ENCODE measurements around the gene LRRC45. TPM values are rescaled to one million over a fixed set of nuclear protein-coding genes. Genes with fewer than 3 reads are reported as not detected.

Gene LRRC45
- total RNA-seq, 1 experiment from 2014 or later: 38.1 TPM

DNA sequence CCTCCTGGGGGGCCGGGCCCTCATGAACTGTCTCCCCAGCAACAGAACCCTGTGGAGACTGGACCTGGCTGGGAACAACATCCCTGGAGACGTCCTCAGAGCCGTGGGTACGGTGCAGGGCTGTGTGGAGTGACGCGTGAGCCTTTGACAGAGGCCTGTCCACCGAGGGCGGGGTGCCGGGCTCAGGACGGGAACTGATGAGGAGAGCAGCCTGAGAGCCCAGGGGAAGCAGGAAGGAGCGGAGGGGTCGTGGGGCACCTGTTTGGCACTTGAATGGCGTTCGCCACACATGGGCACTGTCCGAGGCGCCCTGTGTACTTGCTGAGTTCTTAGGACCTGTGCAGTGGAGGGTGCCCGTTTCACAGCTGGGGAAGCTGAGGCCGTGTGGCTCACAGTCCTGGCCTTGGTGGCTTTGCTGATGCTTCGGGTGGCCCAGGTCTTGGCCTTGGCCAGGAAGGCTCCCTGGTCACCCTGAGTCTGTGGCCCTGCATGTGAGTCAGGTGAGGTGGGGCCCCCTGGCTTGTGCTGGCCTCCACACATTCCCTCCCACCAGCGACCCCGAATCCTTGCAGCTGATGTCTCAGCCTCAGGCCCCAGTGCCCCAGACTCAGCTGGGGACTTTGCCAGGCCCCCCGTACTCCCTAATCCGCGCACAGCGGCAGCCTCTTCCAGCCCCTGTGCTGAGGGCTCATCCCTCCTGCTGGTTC, 2.4 kb downstream of the LRRC45 start:
- CTCF ChIA-PET: interaction anchor here (1.9 kb wide), 1 partner anchor 12 kb away, joined by 4 read pairs; the partner anchor contains the start of gene DCXR
- Mint-ChIP-seq H3K9me3 (no peaks in the 10 kb centered on the region), H3K27me3 (ENCODE audit: low read depth) (no peaks in the 10 kb centered on the region; the same call in 1 of the 2 replicates), H3K4me1 (peaks cover 13% of the 10 kb centered on the region), H3K4me3 (no peak overlapping the region), H3K27ac (no peak overlapping the region), H3K36me3 (no peaks in the 10 kb centered on the region)
- POLR2A ChIA-PET: interaction anchor here (1.4 kb wide), 1 partner anchor 12 kb away, joined by 4 read pairs; the partner anchor contains the start of gene DCXR
- ATAC-seq (no peak), DNase-seq (ENCODE audit: low spot score) (no peak)
- TF ChIP-seq, protein P1, sequence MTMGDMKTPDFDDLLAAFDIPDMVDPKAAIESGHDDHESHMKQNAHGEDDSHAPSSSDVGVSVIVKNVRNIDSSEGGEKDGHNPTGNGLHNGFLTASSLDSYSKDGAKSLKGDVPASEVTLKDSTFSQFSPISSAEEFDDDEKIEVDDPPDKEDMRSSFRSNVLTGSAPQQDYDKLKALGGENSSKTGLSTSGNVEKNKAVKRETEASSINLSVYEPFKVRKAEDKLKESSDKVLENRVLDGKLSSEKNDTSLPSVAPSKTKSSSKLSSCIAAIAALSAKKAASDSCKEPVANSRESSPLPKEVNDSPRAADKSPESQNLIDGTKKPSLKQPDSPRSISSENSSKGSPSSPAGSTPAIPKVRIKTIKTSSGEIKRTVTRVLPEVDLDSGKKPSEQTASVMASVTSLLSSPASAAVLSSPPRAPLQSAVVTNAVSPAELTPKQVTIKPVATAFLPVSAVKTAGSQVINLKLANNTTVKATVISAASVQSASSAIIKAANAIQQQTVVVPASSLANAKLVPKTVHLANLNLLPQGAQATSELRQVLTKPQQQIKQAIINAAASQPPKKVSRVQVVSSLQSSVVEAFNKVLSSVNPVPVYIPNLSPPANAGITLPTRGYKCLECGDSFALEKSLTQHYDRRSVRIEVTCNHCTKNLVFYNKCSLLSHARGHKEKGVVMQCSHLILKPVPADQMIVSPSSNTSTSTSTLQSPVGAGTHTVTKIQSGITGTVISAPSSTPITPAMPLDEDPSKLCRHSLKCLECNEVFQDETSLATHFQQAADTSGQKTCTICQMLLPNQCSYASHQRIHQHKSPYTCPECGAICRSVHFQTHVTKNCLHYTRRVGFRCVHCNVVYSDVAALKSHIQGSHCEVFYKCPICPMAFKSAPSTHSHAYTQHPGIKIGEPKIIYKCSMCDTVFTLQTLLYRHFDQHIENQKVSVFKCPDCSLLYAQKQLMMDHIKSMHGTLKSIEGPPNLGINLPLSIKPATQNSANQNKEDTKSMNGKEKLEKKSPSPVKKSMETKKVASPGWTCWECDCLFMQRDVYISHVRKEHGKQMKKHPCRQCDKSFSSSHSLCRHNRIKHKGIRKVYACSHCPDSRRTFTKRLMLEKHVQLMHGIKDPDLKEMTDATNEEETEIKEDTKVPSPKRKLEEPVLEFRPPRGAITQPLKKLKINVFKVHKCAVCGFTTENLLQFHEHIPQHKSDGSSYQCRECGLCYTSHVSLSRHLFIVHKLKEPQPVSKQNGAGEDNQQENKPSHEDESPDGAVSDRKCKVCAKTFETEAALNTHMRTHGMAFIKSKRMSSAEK (CRISPR knock-in tag; IDR thresholded peaks at IDR 0.05; ENCODE audit: borderline replicate concordance): no peak
- TF ChIP-seq, protein P2, sequence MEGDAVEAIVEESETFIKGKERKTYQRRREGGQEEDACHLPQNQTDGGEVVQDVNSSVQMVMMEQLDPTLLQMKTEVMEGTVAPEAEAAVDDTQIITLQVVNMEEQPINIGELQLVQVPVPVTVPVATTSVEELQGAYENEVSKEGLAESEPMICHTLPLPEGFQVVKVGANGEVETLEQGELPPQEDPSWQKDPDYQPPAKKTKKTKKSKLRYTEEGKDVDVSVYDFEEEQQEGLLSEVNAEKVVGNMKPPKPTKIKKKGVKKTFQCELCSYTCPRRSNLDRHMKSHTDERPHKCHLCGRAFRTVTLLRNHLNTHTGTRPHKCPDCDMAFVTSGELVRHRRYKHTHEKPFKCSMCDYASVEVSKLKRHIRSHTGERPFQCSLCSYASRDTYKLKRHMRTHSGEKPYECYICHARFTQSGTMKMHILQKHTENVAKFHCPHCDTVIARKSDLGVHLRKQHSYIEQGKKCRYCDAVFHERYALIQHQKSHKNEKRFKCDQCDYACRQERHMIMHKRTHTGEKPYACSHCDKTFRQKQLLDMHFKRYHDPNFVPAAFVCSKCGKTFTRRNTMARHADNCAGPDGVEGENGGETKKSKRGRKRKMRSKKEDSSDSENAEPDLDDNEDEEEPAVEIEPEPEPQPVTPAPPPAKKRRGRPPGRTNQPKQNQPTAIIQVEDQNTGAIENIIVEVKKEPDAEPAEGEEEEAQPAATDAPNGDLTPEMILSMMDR (IDR thresholded peaks at IDR 0.05): no peak
- no peak for TF ChIP-seq ZNF138 (CRISPR knock-in tag; conservative IDR thresholded peaks at IDR 0.05)
- no peak for TF ChIP-seq GABPB1 (CRISPR knock-in tag; IDR thresholded peaks at IDR 0.05)
- TF ChIP-seq, protein P3, sequence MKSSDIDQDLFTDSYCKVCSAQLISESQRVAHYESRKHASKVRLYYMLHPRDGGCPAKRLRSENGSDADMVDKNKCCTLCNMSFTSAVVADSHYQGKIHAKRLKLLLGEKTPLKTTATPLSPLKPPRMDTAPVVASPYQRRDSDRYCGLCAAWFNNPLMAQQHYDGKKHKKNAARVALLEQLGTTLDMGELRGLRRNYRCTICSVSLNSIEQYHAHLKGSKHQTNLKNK (CRISPR knock-in tag; IDR thresholded peaks at IDR 0.05): no peak
- no peak for TF ChIP-seq CREB1 (CRISPR knock-in tag; IDR thresholded peaks at IDR 0.05)
- no peak for TF ChIP-seq TCF7 (CRISPR knock-in tag; IDR thresholded peaks at IDR 0.05; ENCODE audit: low read depth)
- no peak for TF ChIP-seq ZNF232 (CRISPR knock-in tag; IDR thresholded peaks at IDR 0.05)
- TF ChIP-seq, protein P4, sequence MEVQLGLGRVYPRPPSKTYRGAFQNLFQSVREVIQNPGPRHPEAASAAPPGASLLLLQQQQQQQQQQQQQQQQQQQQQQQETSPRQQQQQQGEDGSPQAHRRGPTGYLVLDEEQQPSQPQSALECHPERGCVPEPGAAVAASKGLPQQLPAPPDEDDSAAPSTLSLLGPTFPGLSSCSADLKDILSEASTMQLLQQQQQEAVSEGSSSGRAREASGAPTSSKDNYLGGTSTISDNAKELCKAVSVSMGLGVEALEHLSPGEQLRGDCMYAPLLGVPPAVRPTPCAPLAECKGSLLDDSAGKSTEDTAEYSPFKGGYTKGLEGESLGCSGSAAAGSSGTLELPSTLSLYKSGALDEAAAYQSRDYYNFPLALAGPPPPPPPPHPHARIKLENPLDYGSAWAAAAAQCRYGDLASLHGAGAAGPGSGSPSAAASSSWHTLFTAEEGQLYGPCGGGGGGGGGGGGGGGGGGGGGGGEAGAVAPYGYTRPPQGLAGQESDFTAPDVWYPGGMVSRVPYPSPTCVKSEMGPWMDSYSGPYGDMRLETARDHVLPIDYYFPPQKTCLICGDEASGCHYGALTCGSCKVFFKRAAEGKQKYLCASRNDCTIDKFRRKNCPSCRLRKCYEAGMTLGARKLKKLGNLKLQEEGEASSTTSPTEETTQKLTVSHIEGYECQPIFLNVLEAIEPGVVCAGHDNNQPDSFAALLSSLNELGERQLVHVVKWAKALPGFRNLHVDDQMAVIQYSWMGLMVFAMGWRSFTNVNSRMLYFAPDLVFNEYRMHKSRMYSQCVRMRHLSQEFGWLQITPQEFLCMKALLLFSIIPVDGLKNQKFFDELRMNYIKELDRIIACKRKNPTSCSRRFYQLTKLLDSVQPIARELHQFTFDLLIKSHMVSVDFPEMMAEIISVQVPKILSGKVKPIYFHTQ (CRISPR knock-in tag; IDR thresholded peaks at IDR 0.05): no peak
- no peak for TF ChIP-seq ESRRA (CRISPR knock-in tag; IDR thresholded peaks at IDR 0.05; ENCODE audit: borderline replicate concordance)
- no peak for TF ChIP-seq ZBTB21 (CRISPR knock-in tag; IDR thresholded peaks at IDR 0.05; ENCODE audit: borderline replicate concordance)
- TF ChIP-seq, protein P5, sequence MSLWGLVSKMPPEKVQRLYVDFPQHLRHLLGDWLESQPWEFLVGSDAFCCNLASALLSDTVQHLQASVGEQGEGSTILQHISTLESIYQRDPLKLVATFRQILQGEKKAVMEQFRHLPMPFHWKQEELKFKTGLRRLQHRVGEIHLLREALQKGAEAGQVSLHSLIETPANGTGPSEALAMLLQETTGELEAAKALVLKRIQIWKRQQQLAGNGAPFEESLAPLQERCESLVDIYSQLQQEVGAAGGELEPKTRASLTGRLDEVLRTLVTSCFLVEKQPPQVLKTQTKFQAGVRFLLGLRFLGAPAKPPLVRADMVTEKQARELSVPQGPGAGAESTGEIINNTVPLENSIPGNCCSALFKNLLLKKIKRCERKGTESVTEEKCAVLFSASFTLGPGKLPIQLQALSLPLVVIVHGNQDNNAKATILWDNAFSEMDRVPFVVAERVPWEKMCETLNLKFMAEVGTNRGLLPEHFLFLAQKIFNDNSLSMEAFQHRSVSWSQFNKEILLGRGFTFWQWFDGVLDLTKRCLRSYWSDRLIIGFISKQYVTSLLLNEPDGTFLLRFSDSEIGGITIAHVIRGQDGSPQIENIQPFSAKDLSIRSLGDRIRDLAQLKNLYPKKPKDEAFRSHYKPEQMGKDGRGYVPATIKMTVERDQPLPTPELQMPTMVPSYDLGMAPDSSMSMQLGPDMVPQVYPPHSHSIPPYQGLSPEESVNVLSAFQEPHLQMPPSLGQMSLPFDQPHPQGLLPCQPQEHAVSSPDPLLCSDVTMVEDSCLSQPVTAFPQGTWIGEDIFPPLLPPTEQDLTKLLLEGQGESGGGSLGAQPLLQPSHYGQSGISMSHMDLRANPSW (CRISPR knock-in tag; conservative IDR thresholded peaks at IDR 0.05; ENCODE audit: low read depth): no peak
- TF ChIP-seq, protein P6, sequence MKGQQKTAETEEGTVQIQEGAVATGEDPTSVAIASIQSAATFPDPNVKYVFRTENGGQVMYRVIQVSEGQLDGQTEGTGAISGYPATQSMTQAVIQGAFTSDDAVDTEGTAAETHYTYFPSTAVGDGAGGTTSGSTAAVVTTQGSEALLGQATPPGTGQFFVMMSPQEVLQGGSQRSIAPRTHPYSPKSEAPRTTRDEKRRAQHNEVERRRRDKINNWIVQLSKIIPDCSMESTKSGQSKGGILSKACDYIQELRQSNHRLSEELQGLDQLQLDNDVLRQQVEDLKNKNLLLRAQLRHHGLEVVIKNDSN (CRISPR knock-in tag; IDR thresholded peaks at IDR 0.05): no peak
- TF ChIP-seq, protein P7, sequence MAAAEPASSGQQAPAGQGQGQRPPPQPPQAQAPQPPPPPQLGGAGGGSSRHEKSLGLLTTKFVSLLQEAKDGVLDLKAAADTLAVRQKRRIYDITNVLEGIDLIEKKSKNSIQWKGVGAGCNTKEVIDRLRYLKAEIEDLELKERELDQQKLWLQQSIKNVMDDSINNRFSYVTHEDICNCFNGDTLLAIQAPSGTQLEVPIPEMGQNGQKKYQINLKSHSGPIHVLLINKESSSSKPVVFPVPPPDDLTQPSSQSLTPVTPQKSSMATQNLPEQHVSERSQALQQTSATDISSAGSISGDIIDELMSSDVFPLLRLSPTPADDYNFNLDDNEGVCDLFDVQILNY (CRISPR knock-in tag; IDR thresholded peaks at IDR 0.05): no peak
- TF ChIP-seq SMAD4 (CRISPR knock-in tag; IDR thresholded peaks at IDR 0.05): no peak
- no peak for TF ChIP-seq ZNF263 (CRISPR knock-in tag; IDR thresholded peaks at IDR 0.05; ENCODE audit: low read depth)
- no peak for TF ChIP-seq PRRX2 (CRISPR knock-in tag; IDR thresholded peaks at IDR 0.05)
- no peak for TF ChIP-seq SP1 (CRISPR knock-in tag; conservative IDR thresholded peaks at IDR 0.05)
- TF ChIP-seq, protein P8, sequence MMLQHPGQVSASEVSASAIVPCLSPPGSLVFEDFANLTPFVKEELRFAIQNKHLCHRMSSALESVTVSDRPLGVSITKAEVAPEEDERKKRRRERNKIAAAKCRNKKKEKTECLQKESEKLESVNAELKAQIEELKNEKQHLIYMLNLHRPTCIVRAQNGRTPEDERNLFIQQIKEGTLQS (CRISPR knock-in tag; conservative IDR thresholded peaks at IDR 0.05): no peak

All from WTC11 (cell line).